ENCODE results near the gene SEMA6D. TPM values are rescaled to one million over a fixed set of nuclear protein-coding genes. Genes with fewer than 3 reads are reported as not detected.

SEMA6D gene
- total RNA-seq, 1 donor from 2014 or later = 2.6 TPM

DNA sequence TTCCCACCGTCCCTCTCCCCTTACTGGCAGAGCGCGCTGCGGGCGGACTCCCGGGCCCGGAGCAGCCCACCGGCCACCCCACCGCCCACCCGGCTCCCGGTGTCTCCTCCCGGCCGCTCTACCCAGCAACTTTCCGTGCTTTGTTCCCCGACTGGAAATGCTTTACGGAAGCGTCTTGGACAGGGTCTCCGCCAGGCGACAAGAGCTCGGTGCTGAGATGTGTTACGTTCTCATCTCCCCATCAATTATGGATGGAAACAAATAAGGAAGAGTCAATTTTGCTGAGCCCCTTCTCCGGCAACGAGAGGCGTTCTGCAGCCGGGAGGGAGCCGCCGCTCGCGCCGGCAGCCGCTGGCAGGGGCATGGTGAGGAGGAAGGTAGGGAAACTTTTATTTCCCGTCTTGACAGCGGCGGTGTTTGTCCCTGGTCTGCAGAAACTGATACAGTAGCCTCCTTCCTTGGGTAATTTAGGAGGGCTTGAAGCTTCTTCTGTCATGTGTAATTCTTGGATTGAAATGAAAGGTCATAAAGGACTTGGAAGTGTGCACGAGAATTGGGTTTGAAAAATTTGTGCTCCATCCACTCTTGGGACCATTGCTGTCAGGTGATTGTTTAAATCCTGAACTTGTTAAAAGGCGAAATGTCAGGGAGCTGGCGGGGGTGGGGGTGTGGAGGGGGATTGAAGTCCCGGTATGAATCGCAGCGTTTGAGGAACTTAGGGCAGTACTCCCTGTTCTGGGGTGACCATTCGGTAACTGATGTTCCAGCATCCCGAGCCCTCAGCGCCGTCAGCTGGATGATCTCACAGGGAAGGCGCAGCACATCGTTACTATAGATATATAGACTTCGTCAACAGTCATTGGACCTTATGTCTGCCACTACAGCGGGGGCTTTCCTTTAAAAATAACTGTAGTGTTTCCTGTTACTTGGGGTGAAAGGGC is 1.5 kb downstream of the SEMA6D start:
- TF ChIP-seq, protein P1, sequence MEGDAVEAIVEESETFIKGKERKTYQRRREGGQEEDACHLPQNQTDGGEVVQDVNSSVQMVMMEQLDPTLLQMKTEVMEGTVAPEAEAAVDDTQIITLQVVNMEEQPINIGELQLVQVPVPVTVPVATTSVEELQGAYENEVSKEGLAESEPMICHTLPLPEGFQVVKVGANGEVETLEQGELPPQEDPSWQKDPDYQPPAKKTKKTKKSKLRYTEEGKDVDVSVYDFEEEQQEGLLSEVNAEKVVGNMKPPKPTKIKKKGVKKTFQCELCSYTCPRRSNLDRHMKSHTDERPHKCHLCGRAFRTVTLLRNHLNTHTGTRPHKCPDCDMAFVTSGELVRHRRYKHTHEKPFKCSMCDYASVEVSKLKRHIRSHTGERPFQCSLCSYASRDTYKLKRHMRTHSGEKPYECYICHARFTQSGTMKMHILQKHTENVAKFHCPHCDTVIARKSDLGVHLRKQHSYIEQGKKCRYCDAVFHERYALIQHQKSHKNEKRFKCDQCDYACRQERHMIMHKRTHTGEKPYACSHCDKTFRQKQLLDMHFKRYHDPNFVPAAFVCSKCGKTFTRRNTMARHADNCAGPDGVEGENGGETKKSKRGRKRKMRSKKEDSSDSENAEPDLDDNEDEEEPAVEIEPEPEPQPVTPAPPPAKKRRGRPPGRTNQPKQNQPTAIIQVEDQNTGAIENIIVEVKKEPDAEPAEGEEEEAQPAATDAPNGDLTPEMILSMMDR (IDR thresholded peaks at IDR 0.05; ENCODE audit: insufficient read depth, low read length, severe bottlenecking) = no peak
- H3K4me3 ChIP-seq (ENCODE audit: low read depth, low read length) = peak overlapping the region; percentile 40
- H3K36me3 ChIP-seq (ENCODE audit: control insufficient read depth, insufficient read depth, low read length) = no peaks in the 10 kb centered on the region
- no peaks in the 10 kb centered on the region for H3K27me3 ChIP-seq (ENCODE audit: control insufficient read depth, insufficient read depth, low read length)
- DNase-seq (ENCODE audit: low read depth) (no peak), FAIRE-seq (no peak)

DNA sequence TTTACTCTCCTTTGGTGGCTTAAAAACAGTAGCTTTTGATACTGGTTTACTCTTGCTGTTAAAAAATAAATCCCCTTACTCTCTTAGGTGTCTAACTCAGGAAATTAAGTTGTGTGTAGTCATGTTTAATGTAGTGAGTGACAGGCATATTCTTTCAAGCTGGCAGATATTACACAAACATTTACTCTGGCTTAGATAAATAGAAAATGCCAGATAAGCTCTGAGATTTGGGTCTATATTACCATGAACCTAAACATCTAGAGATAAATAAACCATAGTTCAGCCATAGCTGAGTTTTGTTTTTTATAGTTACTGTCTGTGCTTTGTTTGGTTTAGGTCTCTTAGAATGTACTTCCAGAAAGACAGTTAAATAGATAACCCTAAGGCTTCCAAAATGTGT is 2.4 kb downstream of the SEMA6D start:
- no peak for DNase-seq (ENCODE audit: low read depth)
- Histone ChIP-seq H3K36me3 (ENCODE audit: control insufficient read depth, insufficient read depth, low read length) (no peaks in the 10 kb centered on the region), H3K27me3 (ENCODE audit: control insufficient read depth, insufficient read depth, low read length) (no peaks in the 10 kb centered on the region), H3K4me3 (ENCODE audit: low read depth, low read length) (no peak overlapping the region)
- FAIRE-seq = no peak
- TF ChIP-seq, protein P1 (IDR thresholded peaks at IDR 0.05; ENCODE audit: insufficient read depth, low read length, severe bottlenecking) = no peak

DNA sequence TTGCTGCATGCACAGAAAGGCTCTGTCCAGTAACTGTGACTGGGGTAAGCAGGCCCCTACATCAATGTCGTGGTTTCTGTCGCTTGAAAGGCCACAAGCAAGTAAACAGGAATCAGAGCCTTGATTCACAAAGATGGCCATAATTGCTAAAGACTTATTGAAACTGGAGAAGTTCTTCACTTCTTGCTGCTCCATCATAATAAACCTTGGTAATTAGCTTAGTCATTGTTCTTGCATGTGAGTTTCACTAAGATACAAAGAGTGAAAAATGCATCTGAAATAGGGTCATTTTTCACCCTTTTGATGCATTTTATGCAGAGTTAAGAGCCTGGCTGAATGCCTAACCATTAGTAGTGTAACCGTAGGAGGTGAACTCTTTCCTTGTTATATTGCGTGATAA is 3.2 kb downstream of the SEMA6D start:
- no peak for FAIRE-seq
- TF ChIP-seq, protein P1 (IDR thresholded peaks at IDR 0.05; ENCODE audit: insufficient read depth, low read length, severe bottlenecking) = no peak

DNA sequence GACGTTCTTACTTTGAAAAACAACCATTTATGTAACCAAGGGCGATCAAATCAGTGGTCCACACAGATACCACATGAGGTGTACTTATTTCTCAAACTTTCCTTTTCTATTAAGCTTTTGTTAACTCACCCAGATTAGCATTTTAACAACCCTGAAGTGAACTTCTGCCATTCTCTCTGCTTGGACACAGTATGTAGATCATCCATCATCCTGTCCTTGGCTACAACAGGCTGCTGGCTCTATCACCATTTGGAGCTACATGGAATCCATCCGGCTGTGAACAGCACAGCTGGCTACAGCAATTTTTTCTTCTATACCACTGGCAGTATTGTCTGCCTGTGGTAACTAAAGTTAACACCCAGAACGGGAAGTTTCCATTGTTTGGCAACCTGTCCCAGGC is 4.4 kb downstream of the SEMA6D start:
- H3K4me3 ChIP-seq (ENCODE audit: low read depth, low read length) = no peak overlapping the region
- no peaks in the 10 kb centered on the region for H3K36me3 ChIP-seq (ENCODE audit: control insufficient read depth, insufficient read depth, low read length)
- TF ChIP-seq, protein P1 (IDR thresholded peaks at IDR 0.05; ENCODE audit: insufficient read depth, low read length, severe bottlenecking) = no peak
- H3K27me3 ChIP-seq (ENCODE audit: control insufficient read depth, insufficient read depth, low read length) = no peaks in the 10 kb centered on the region
- FAIRE-seq (peak; percentile 36), DNase-seq (ENCODE audit: low read depth) (no peak)

More for the DNA sequence above, 3.2 kb downstream of the SEMA6D start:
- H3K36me3 ChIP-seq (ENCODE audit: control insufficient read depth, insufficient read depth, low read length) = no peaks in the 10 kb centered on the region
- H3K4me3 ChIP-seq (ENCODE audit: low read depth, low read length) = no peak overlapping the region
- H3K27me3 ChIP-seq (ENCODE audit: control insufficient read depth, insufficient read depth, low read length) = no peaks in the 10 kb centered on the region
- DNase-seq (ENCODE audit: low read depth) = no peak

DNA sequence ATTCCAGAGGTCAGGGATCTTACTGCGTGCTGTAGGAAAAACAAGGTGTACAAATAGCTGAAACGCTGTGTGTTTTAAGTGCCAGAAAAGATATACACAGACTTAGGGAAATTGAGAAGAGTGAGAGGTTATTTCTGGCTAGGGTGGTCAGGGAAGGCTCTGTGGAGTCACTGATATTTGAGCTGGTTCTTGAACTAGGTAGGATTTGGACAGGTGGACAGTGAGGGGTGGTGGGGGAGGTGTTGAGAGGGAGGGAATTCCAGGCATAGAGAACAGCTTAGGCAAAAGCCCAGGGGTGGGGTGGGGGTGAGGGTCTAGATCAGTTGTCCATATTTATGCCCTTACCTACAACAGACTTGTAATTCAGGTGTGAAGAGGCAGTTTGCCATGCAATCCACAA is 7.0 kb downstream of the SEMA6D start:
- Histone ChIP-seq H3K36me3 (ENCODE audit: control insufficient read depth, insufficient read depth, low read length) (no peaks in the 10 kb centered on the region), H3K27me3 (ENCODE audit: control insufficient read depth, insufficient read depth, low read length) (no peaks in the 10 kb centered on the region), H3K4me3 (ENCODE audit: low read depth, low read length) (no peak overlapping the region)
- DNase-seq (ENCODE audit: low read depth) (no peak), FAIRE-seq (no peak)
- TF ChIP-seq, protein P1 (IDR thresholded peaks at IDR 0.05; ENCODE audit: insufficient read depth, low read length, severe bottlenecking) = no peak

Data from bronchial epithelial cell (primary cell).